Vagina (tissue), 2 donors: ENCODE measurements around the gene MYH11.

Experiments used
- POLR2A ChIP-seq, 2 donors: fragments of 450-650 bp; IDR thresholded peaks; one replicate each; pipeline ENCODE4 v1.6.1; 2017; ENCODE audit warnings: antibody characterized with exemption in 2 of 2, mild to moderate bottlenecking in 2 of 2, moderate library complexity in 2 of 2
- POLR2AphosphoS5 ChIP-seq, 2 donors: sonication (generic); formaldehyde crosslinking; IDR thresholded peaks; one replicate each; pipeline ENCODE4 v1.9.0; 2017; ENCODE audit warnings: antibody characterized with exemption in 2 of 2, mild to moderate bottlenecking in 2 of 2, low read depth in 1 of 2; ENCODE audit not compliant: insufficient read depth in 1 of 2
- TF ChIP-seq, protein P1 (sequence below), 3 experiments: fragments of 450-650 bp in 2 of 3; fragments of 200-600 bp in 1 of 3; sonication (generic) in 1 of 3; IDR thresholded peaks; one replicate each; pipeline ENCODE4 v1.5.1; 2017 to 2019; ENCODE audit warnings: antibody characterized with exemption in 3 of 3, mild to moderate bottlenecking in 2 of 3, moderate library complexity in 2 of 3

DNA sequence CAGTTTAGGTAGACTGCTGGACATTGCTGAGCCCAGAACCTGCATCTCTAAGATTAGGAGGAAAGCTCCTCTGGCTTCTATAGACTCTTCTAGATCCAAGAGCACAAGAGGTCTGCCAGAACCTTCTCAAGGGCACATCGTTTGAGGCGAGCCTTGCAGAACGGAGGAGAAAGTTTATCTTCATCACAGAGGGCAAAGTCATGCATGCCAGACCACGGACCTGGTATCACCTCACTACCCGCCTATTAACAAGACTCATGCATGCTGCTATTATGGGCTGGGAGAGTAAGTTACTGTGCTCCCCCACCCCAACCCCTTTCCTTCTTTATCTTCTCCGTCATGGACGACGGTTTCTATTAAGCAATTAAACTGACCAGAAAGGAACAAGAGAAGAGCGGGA lies 23.3 kb downstream of the MYH11 start:
- TF ChIP-seq, protein P1, sequence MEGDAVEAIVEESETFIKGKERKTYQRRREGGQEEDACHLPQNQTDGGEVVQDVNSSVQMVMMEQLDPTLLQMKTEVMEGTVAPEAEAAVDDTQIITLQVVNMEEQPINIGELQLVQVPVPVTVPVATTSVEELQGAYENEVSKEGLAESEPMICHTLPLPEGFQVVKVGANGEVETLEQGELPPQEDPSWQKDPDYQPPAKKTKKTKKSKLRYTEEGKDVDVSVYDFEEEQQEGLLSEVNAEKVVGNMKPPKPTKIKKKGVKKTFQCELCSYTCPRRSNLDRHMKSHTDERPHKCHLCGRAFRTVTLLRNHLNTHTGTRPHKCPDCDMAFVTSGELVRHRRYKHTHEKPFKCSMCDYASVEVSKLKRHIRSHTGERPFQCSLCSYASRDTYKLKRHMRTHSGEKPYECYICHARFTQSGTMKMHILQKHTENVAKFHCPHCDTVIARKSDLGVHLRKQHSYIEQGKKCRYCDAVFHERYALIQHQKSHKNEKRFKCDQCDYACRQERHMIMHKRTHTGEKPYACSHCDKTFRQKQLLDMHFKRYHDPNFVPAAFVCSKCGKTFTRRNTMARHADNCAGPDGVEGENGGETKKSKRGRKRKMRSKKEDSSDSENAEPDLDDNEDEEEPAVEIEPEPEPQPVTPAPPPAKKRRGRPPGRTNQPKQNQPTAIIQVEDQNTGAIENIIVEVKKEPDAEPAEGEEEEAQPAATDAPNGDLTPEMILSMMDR (IDR thresholded peaks at IDR 0.05), result no peak
- TF ChIP-seq POLR2A (IDR thresholded peaks at IDR 0.05) (no peak), POLR2AphosphoS5 (IDR thresholded peaks at IDR 0.05; ENCODE audit: insufficient read depth in 1 of 2, low read depth in 1 of 2) (no peak)
